Keratinocyte (primary cell): ENCODE results near the gene RBBP4. TPM values are rescaled to one million over a fixed set of nuclear protein-coding genes. Genes with fewer than 3 reads are reported as not detected.

Experiments used
- DNase-seq: peaks from one replicate; pipeline ENCODE4 v3.0.0-alpha.2; 2011; ENCODE audit warnings: low read depth, missing footprints, low spot score
- FAIRE-seq: peaks from 2 replicates; lab custom pipeline; 2011; peaks lifted over from hg19 to GRCh38; lab: Jason Lieb, UNC
- H2AFZ ChIP-seq: 2 replicates; pipeline ENCODE4 v1.6.0; 2012; ENCODE audit warnings: low read length, control low read depth, inconsistent platforms; ENCODE audit not compliant: control insufficient read depth
- H3K27ac ChIP-seq: 2 replicates; pipeline ENCODE4 v1.5.1; 2011; ENCODE audit warnings: low read length; ENCODE audit not compliant: control insufficient read depth, insufficient read depth
- H3K27me3 ChIP-seq: 3 replicates; pipeline ENCODE4 v1.6.0; 2011; ENCODE audit warnings: low read length; ENCODE audit not compliant: control insufficient read depth, insufficient read depth; ENCODE audit errors: extremely low read depth
- H3K36me3 ChIP-seq, 2 experiments: 2 replicates in 1 of 2; 3 replicates in 1 of 2; pipeline ENCODE4 v1.5.1; 2011; ENCODE audit warnings: low read length in 2 of 2, mild to moderate bottlenecking in 1 of 2; ENCODE audit not compliant: control insufficient read depth in 2 of 2, insufficient read depth in 2 of 2; ENCODE audit errors: extremely low read depth in 1 of 2
- H3K4me1 ChIP-seq: 3 replicates; pipeline ENCODE4 v1.5.1; 2011; ENCODE audit warnings: low read length; ENCODE audit not compliant: control insufficient read depth, insufficient read depth; ENCODE audit errors: extremely low read depth
- H3K4me2 ChIP-seq: 3 replicates; pipeline ENCODE4 v1.6.0; 2011; ENCODE audit warnings: low read depth, low read length; ENCODE audit not compliant: control insufficient read depth, insufficient read depth; ENCODE audit errors: extremely low read depth
- H3K4me3 ChIP-seq, 3 experiments: fragments of 200-600 bp in 1 of 3; sonication (generic) in 1 of 3; 2 replicates in 2 of 3; 3 replicates in 1 of 3; pipeline ENCODE4 v1.5.1; 2011 to 2016; ENCODE audit warnings: low read length in 3 of 3, mild to moderate bottlenecking in 3 of 3, control low read depth in 2 of 3, inconsistent platforms in 1 of 3, low read depth in 1 of 3, mixed read lengths in 1 of 3, mixed run types in 1 of 3, moderate library complexity in 1 of 3; ENCODE audit not compliant: control insufficient read depth in 2 of 3, insufficient read depth in 2 of 3; ENCODE audit errors: extremely low read depth in 1 of 3
- H3K79me2 ChIP-seq: 2 replicates; pipeline ENCODE4 v1.6.0; 2012; ENCODE audit warnings: low read length; ENCODE audit not compliant: control insufficient read depth, insufficient read depth
- H3K9ac ChIP-seq: 3 replicates; pipeline ENCODE4 v1.6.0; 2011; ENCODE audit warnings: low read length; ENCODE audit not compliant: control insufficient read depth, insufficient read depth; ENCODE audit errors: extremely low read depth
- H3K9me1 ChIP-seq: 3 replicates; pipeline ENCODE4 v1.6.0; 2011; ENCODE audit warnings: low read length; ENCODE audit not compliant: control insufficient read depth, insufficient read depth; ENCODE audit errors: extremely low read depth
- H3K9me3 ChIP-seq: 2 replicates; pipeline ENCODE4 v1.5.1; 2012; ENCODE audit warnings: low read depth, low read length; ENCODE audit not compliant: control insufficient read depth
- H4K20me1 ChIP-seq: 3 replicates; pipeline ENCODE4 v1.6.0; 2011; ENCODE audit warnings: low read length; ENCODE audit not compliant: control insufficient read depth, insufficient read depth; ENCODE audit errors: extremely low read depth
- CTCF ChIP-seq, 3 experiments: IDR thresholded peaks in 1 of 3; conservative IDR thresholded peaks in 1 of 3; optimal IDR thresholded peaks in 1 of 3; 2 replicates in 2 of 3; 3 replicates in 1 of 3; pipeline versions ENCODE3 to v1.5.1; 2011; ENCODE audit warnings: low read length in 3 of 3, mild to moderate bottlenecking in 3 of 3, moderate library complexity in 2 of 3, control low read depth in 1 of 3, inconsistent platforms in 1 of 3; ENCODE audit not compliant: insufficient read depth in 2 of 3; ENCODE audit errors: extremely low read depth in 1 of 3
- EZH2 ChIP-seq: IDR thresholded peaks from one replicate; pipeline ENCODE4 v1.6.1; 2012; ENCODE audit warnings: inconsistent platforms, mild to moderate bottlenecking, low read length, moderate library complexity
- dilution Hi-C: fragments of 300-500 bp; cut with MboI; formaldehyde crosslinking; loops from one replicate; pipeline ENCODE4 v1.7.0; 2020; ENCODE audit warnings: low sequenced_read_pairs; ENCODE audit not compliant: extremely low pct_ligation_motif_present
- polyA plus RNA-seq, 5 experiments: library from polyadenylated mRNA; depleted of rRNA in 3 of 5; stranded (reverse) in 3 of 5; stranded (forward) in 1 of 5; unstranded in 1 of 5; fragments of >200 nt; gene quantifications; 1 replicate in 1 of 5; 2 replicates in 3 of 5; 3 replicates in 1 of 5; pipeline versions ENCODE4 v1.2.1 to v1.2.3, GENCODE V29; 2011 to 2012; ENCODE audit warnings: missing spikeins in 2 of 5, low read depth in 1 of 5, low replicate concordance in 1 of 5

Gene RBBP4
- polyA plus RNA-seq, 1 donor (not counting 4 experiments of a cell fraction or from before 2014, with no cell fraction given), result 61.5 TPM

GRCh38 chr1:32644426-32644825 lies 6.6 kb upstream of the RBBP4 start:
- H3K9me3 ChIP-seq, result no peaks in the 10 kb centered on the region
- TF ChIP-seq EZH2, result no peak
- TF ChIP-seq CTCF (optimal IDR thresholded peaks at IDR 0.05 in 1 of 3, IDR thresholded peaks at IDR 0.05 in 1 of 3, conservative IDR thresholded peaks at IDR 0.05 in 1 of 3; ENCODE audit: extremely low read depth in 1 of 3, insufficient read depth in 2 of 3, low read length in 3 of 3), result no peak
- H3K79me2 ChIP-seq, result peaks cover 69% of the 10 kb centered on the region
- peaks cover 3% of the 10 kb centered on the region for H3K4me1 ChIP-seq
- no peak overlapping the region for H3K9ac ChIP-seq
- no peak overlapping the region for H3K27ac ChIP-seq
- H3K36me3 ChIP-seq, result peaks cover 0 to 3% of the 10 kb centered on the region in 2 experiments
- H3K9me1 ChIP-seq, result peaks cover 2% of the 10 kb centered on the region
- no peak overlapping the region for H2AFZ ChIP-seq
- dilution Hi-C loops, result no loop called here
- DNase-seq (no peak), FAIRE-seq (no peak)
- no peaks in the 10 kb centered on the region for H3K27me3 ChIP-seq
- no peaks in the 10 kb centered on the region for H4K20me1 ChIP-seq
- H3K4me2 ChIP-seq, result no peak overlapping the region
- H3K4me3 ChIP-seq, result no peak overlapping the region

GRCh38 chr1:32647308-32648134 lies 3.5 kb upstream of the RBBP4 start:
- FAIRE-seq, result no peak
- TF ChIP-seq EZH2, result no peak
- no peak for TF ChIP-seq CTCF (optimal IDR thresholded peaks at IDR 0.05 in 1 of 3, IDR thresholded peaks at IDR 0.05 in 1 of 3, conservative IDR thresholded peaks at IDR 0.05 in 1 of 3; ENCODE audit: extremely low read depth in 1 of 3, insufficient read depth in 2 of 3, low read length in 3 of 3)
- Histone ChIP-seq H3K27me3 (no peaks in the 10 kb centered on the region), H3K36me3 (peaks cover 3 to 5% of the 10 kb centered on the region in 2 experiments), H3K4me3 (no peak overlapping the region), H3K27ac (no peak overlapping the region), H3K4me1 (peaks cover 11% of the 10 kb centered on the region), H2AFZ (no peak overlapping the region), H3K9me1 (peaks cover 2% of the 10 kb centered on the region), H4K20me1 (no peaks in the 10 kb centered on the region), H3K79me2 (peaks cover 79% of the 10 kb centered on the region), H3K9ac (no peak overlapping the region), H3K9me3 (no peaks in the 10 kb centered on the region), H3K4me2 (no peak overlapping the region)
- dilution Hi-C loops, result no loop called here
- no peak for DNase-seq
